ENCODE measurements around the gene SNX8. TPM values are rescaled to one million over a fixed set of nuclear protein-coding genes. Genes with fewer than 3 reads are reported as not detected.

Gene SNX8
- total and polyA plus RNA-seq, 2 of the 8 experiments (the other 6 are each of a cell fraction or from before 2014, with no cell fraction given) = 46.2 to 70.8 TPM

- FAIRE-seq (no peak), DNase-seq (ENCODE audit: low read depth in 1 of 2, low spot score in 2 of 2) (no peak)
- CTCF ChIA-PET (ENCODE audit: partially characterized antibody) = interaction anchor here (0.5 to 1.6 kb wide), 2 partner anchors 52 to 96 kb away, joined by 3 to 5 read pairs; no protein-coding TSS in a partner anchor
- no peak overlapping the region for H3K23ac ChIP-seq (ENCODE audit: insufficient read length)
- H4K20me1 ChIP-seq (replicated peaks in 1 of 2; ENCODE audit: control insufficient read depth in 1 of 2, insufficient read depth in 2 of 2, low read length in 2 of 2) = peaks cover 0 to 10% of the 10 kb centered on the region in 2 experiments
- peaks cover 0 to 5% (median 2%) of the 10 kb centered on the region in 4 experiments; a peak in 3 of 7 replicates for H3K4me1 ChIP-seq (replicated peaks in 1 of 4; ENCODE audit: control insufficient read depth in 3 of 4, insufficient read depth in 4 of 4, low read length in 3 of 4)
- no peak overlapping the region for H3K14ac ChIP-seq (ENCODE audit: insufficient read length)
- no peak for TF ChIP-seq NANOG (IDR thresholded peaks at IDR 0.05; ENCODE audit: insufficient read depth, low read depth, low read length, poor library complexity, severe bottlenecking)
- no peak for TF ChIP-seq GABPA (IDR thresholded peaks at IDR 0.05; ENCODE audit: borderline replicate concordance, insufficient read depth, low read length)
- TF ChIP-seq CEBPB (IDR thresholded peaks at IDR 0.05; ENCODE audit: low read depth, low read length) = no peak
- peak; percentile 40; the same call in 1 of the 2 replicates for TF ChIP-seq POLR2AphosphoS5 (IDR thresholded peaks at IDR 0.05; ENCODE audit: low read depth, low read length)
- TF ChIP-seq NRF1 (IDR thresholded peaks at IDR 0.05; ENCODE audit: low read depth, low read length) = no peak
- TF ChIP-seq, protein P1, sequence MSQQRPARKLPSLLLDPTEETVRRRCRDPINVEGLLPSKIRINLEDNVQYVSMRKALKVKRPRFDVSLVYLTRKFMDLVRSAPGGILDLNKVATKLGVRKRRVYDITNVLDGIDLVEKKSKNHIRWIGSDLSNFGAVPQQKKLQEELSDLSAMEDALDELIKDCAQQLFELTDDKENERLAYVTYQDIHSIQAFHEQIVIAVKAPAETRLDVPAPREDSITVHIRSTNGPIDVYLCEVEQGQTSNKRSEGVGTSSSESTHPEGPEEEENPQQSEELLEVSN (IDR thresholded peaks at IDR 0.05) = no peak
- TF ChIP-seq TEAD4 (IDR thresholded peaks at IDR 0.05; ENCODE audit: low read depth, low read length) = no peak
- no peak for TF ChIP-seq TAF1 (IDR thresholded peaks at IDR 0.05; ENCODE audit: low read depth, low read length)
- no peak for TF ChIP-seq SIX5 (IDR thresholded peaks at IDR 0.05; ENCODE audit: low read depth, low read length)
- no peaks in the 10 kb centered on the region for H3K23me2 ChIP-seq (ENCODE audit: low read depth, low read length)
- H2AFZ ChIP-seq (ENCODE audit: low read length) = no peak overlapping the region
- WGBS, 2 experiments (ENCODE audit: extremely low coverage in 1 of 2, insufficient coverage in 1 of 2, insufficient read length in 1 of 2, insufficient replicate concordance in 2 of 2, low coverage in 1 of 2, low lambda C conversion rate in 2 of 2, missing lambda C conversion rate in 1 of 2) = 84% methylated on average over 7 of the region's 24 CpGs; no CpG with 5 or more reads in 1 of the 2 experiments
- peak overlapping the region; percentile 62; the same call in 1 of the 2 replicates for H4K8ac ChIP-seq (ENCODE audit: extremely low read depth, insufficient read depth, low read length)
- no peaks in the 10 kb centered on the region for H3K9me3 ChIP-seq (ENCODE audit: insufficient read depth in 2 of 2, low read depth in 1 of 2, low read length in 1 of 2)
- H2BK20ac ChIP-seq (ENCODE audit: low read length) = no peak overlapping the region
- peak overlapping the region; percentile 6 for H4K91ac ChIP-seq (replicated peaks; ENCODE audit: insufficient read length, low read length)
- H2BK15ac ChIP-seq (ENCODE audit: low read length) = no peak overlapping the region
- no peaks in the 10 kb centered on the region for H3K27me3 ChIP-seq (replicated peaks in 1 of 4; ENCODE audit: control insufficient read depth in 3 of 4, extremely low read depth in 1 of 4, insufficient read depth in 3 of 4, low read length in 3 of 4)
- peak overlapping the region; percentile 75 for H2BK5ac ChIP-seq (ENCODE audit: low read depth, low read length)
- no peak overlapping the region for H2BK120ac ChIP-seq (replicated peaks; ENCODE audit: low read depth, low read length)
- peak overlapping the region; percentile 59 for H4K5ac ChIP-seq (ENCODE audit: insufficient read length, low read depth, low read length)
- no peak overlapping the region for H2AK5ac ChIP-seq (ENCODE audit: low read depth, low read length)
- POLR2A ChIA-PET (ENCODE audit: partially characterized antibody) = interaction anchor here (0.7 to 1.7 kb wide), 4 partner anchors 10 to 121 kb away, joined by 3 to 12 read pairs (median 4); partner anchors contain the start of genes MRM2 and NUDT1
- no peak overlapping the region for H2BK12ac ChIP-seq (ENCODE audit: low read depth, low read length)
- no peaks in the 10 kb centered on the region for H3K79me2 ChIP-seq (ENCODE audit: control insufficient read depth in 1 of 2, insufficient read depth in 2 of 2, low read length in 2 of 2)
- no peak overlapping the region for H3K9ac ChIP-seq (replicated peaks in 1 of 4; ENCODE audit: extremely low read depth in 1 of 4, low read depth in 3 of 4, low read length in 3 of 4)
- H3K36me3 ChIP-seq (ENCODE audit: control insufficient read depth in 2 of 4, insufficient read depth in 4 of 4, low read length in 3 of 4) = peaks cover 0 to 10% (median 0%) of the 10 kb centered on the region in 4 experiments; a peak in 4 of 8 replicates
- no peak overlapping the region for H3K4me3 ChIP-seq (ENCODE audit: extremely low read depth in 1 of 4, insufficient read depth in 2 of 4, low read depth in 3 of 4, low read length in 4 of 4)
- H3K79me1 ChIP-seq (ENCODE audit: low read depth, low read length) = no peaks in the 10 kb centered on the region
- H3K4me2 ChIP-seq (ENCODE audit: insufficient read depth in 1 of 2, low read depth in 2 of 2, low read length in 2 of 2) = no peak overlapping the region
- H3K4ac ChIP-seq (replicated peaks; ENCODE audit: insufficient read length, low read depth, low read length) = no peak overlapping the region
- H3K18ac ChIP-seq (ENCODE audit: extremely low read depth, low read length) = no peak overlapping the region
- no peak overlapping the region for H3K56ac ChIP-seq (replicated peaks; ENCODE audit: insufficient read length, low read depth, low read length)
- H3K27ac ChIP-seq (ENCODE audit: low read depth, low read length) = no peak overlapping the region; the same call in 1 of the 2 replicates
Measured at GRCh38 chr7:2251841-2252771, 62.1 kb downstream of the SNX8 start.
